ENCODE data around the gene OSBPL1A. TPM values are rescaled to one million over a fixed set of nuclear protein-coding genes. Genes with fewer than 3 reads are reported as not detected.
A peak's percentile ranks its signal among the peaks of the same experiment; 100 is the strongest.

The OSBPL1A gene
- total RNA-seq, 4 donors from 2014 or later: 52.9 to 67.6 (median 59.0) TPM

DNA sequence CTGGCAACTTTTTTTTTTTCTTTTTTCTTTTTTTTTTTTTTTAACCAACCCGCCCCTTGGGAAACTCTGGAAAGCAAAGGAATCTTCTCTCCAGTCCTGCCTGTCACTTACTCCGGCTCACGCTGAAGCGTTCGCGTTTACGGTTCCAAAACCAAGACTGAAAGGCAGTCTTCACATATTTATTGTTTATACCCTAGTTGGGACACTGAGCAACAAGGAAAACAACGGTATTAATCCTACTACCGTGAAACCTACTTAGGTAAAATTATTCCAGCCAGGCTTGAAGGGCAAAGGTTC, 125.4 kb downstream of the OSBPL1A start:
- no peak for DNase-seq
- Histone ChIP-seq H3K27me3 (no peaks in the 10 kb centered on the region), H3K27ac (peak overlapping the region; percentile 66 to 92 (median 80)), H3K4me1 (peaks cover 0 to 37% (median 0%) of the 10 kb centered on the region in 4 donors), H3K36me3 (no peaks in the 10 kb centered on the region), H3K9me3 (no peaks in the 10 kb centered on the region), H3K4me3 (peak overlapping the region; percentile 37 to 81 (median 66))
- TF ChIP-seq, protein P1, sequence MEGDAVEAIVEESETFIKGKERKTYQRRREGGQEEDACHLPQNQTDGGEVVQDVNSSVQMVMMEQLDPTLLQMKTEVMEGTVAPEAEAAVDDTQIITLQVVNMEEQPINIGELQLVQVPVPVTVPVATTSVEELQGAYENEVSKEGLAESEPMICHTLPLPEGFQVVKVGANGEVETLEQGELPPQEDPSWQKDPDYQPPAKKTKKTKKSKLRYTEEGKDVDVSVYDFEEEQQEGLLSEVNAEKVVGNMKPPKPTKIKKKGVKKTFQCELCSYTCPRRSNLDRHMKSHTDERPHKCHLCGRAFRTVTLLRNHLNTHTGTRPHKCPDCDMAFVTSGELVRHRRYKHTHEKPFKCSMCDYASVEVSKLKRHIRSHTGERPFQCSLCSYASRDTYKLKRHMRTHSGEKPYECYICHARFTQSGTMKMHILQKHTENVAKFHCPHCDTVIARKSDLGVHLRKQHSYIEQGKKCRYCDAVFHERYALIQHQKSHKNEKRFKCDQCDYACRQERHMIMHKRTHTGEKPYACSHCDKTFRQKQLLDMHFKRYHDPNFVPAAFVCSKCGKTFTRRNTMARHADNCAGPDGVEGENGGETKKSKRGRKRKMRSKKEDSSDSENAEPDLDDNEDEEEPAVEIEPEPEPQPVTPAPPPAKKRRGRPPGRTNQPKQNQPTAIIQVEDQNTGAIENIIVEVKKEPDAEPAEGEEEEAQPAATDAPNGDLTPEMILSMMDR (IDR thresholded peaks at IDR 0.05): no peak
- no peak for TF ChIP-seq POLR2A (IDR thresholded peaks at IDR 0.05)

DNA sequence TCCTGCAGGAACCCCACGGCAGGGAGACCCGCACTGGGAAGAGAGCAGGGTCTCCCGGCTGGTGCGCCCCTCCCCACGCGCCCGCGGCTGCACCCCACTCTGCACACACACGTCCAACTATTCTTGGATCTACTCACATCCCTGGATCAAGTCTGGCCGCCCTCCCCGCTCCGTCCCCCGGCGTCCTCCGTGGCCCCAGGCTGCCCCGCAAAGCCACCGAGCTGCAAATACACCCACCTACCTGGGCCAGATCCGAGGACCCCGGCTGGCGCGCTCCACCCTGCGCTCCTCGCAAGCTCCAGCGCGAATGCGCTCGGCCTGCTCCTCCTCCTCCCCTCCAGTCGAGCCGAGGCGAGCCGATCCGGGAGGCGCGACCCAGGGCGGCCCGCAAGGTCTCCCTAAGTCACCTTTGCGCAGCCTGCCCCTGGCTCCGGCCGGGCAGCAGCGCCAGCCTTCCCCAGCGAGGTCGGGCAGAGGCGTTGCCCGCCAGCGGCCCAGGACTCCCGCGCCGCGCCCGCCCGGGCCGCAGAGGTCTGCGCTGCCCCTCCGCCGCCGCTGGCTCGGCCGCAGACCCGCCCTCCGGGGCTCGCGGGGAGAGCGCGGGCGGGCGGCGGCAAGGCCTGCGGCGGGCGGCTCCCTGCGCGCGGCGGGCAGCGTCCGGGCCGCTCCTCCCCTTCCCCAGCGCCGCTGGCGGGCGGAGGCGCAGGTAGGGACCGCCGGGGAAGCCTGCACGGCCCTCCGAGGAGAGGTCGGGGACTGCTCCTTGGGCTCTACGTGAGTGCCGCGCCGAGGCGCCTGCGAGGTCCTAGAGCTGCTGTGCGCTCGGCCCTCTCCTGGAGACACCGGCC, 126.0 kb downstream of the OSBPL1A start:
- Histone ChIP-seq H3K27ac (peak overlapping the region; percentile 66 to 92 (median 80)), H3K9me3 (no peaks in the 10 kb centered on the region), H3K27me3 (no peaks in the 10 kb centered on the region), H3K4me3 (peak overlapping the region; percentile 37 to 81 (median 66)), H3K4me1 (peaks cover 0 to 37% (median 0%) of the 10 kb centered on the region in 4 donors), H3K36me3 (no peaks in the 10 kb centered on the region)
- TF ChIP-seq, protein P1 (IDR thresholded peaks at IDR 0.05): peak in 3 of 6 experiments; percentile 24 to 42 (median 26)
- peak; percentile 23 to 65 for TF ChIP-seq POLR2A (IDR thresholded peaks at IDR 0.05)
- peak in 2 of 3 donors; percentile 76 to 88 for DNase-seq

DNA sequence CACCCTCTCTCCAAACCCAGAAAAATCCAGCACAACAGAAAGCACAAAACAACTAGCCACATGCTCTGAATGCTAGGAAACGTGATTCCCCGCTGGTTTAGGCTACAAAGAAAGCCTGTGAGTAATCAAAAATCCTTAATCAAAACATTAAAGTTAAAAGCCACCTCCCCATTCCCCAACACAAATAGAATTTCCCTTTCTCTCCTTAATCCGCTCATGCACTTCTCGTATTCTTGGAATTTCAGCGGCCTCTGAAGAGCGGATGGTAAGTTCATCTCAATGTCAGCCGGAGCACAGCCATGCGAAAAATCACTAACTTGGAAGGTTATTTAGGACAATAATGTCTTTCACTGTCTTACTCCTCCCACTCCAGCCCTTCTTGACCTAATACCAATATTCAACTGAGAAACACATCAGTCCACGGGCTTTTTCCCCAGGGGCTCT, 126.7 kb downstream of the OSBPL1A start:
- no peaks in the 10 kb centered on the region for H3K9me3 ChIP-seq
- peak overlapping the region; percentile 66 to 92 (median 80) for H3K27ac ChIP-seq
- H3K27me3 ChIP-seq: no peaks in the 10 kb centered on the region
- peak overlapping the region; percentile 37 to 81 (median 66) for H3K4me3 ChIP-seq
- TF ChIP-seq POLR2A (IDR thresholded peaks at IDR 0.05): no peak
- TF ChIP-seq, protein P1 (IDR thresholded peaks at IDR 0.05): no peak
- no peak for DNase-seq
- peaks cover 0 to 37% (median 0%) of the 10 kb centered on the region in 4 donors for H3K4me1 ChIP-seq
- H3K36me3 ChIP-seq: no peaks in the 10 kb centered on the region

DNA sequence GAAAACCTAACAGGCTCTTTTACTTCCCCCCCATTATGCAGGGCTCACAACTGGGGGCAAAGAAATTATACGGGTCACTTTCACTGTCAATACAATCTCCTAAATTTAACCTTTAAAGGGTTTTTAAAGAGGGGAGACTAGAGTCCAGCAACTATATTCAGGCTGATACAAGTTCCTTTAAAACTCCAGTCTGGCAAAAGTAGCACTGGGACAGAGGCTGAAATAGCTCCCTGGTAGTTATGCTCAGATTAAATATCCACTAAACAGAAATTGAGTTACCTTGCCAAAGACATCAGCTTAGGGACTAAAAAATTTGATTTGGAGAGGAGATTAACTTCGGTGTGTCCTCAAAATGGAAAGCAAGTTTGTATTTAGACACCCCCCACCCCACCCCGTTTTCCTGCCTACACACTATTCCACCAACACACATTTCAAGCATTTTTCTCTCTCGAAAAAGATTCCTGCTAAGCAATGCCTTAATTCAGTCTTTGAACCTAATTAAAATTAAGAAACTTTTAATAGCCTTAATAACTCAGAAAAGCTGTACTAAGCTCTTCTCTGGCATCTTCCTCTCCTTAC, 127.2 kb downstream of the OSBPL1A start:
- H3K4me1 ChIP-seq: peaks cover 0 to 37% (median 0%) of the 10 kb centered on the region in 4 donors
- TF ChIP-seq, protein P1 (IDR thresholded peaks at IDR 0.05): no peak
- no peak for TF ChIP-seq POLR2A (IDR thresholded peaks at IDR 0.05)
- DNase-seq: no peak

DNA sequence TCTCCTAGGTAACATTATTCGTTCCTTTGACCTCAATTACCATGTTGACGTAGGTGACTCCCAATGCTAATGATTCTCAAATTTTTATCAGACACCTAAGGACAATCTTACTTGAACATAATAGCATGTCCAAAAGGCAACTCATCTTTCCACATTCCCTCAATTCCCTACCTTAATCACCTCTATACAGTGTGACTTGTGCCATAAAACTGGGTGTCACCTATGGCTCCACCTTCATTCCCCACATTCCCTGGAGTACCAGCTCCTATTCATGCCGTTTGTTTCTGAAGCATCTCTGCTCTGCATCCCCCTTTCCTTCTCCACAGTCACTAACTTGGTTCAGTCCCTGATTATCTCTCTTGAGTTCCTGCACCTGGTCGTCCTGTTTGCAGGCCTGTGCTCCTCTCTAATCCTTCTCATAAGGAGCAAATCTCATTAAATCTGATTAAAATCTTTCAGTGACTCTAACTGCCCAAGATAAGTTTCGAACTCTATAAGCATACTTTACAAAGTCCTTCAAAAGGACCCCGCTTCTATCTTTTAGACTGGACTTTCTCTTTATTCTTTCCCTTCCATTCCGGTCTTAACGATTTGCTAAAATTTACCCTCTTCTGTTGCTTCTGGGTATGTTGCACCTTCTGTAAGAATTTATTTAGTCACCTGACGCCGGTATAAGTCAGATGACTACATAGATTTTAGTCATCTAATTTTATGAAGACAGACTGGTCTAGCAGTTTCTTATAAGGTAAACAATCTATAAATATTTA, 128.7 kb downstream of the OSBPL1A start:
- no peaks in the 10 kb centered on the region for H3K27me3 ChIP-seq
- peak in 1 of 3 donors; percentile 52 for DNase-seq
- no peak overlapping the region for H3K4me3 ChIP-seq
- peak overlapping the region in 1 of 4 donors; percentile 8 for H3K27ac ChIP-seq
- TF ChIP-seq, protein P1 (IDR thresholded peaks at IDR 0.05): no peak
- no peak for TF ChIP-seq POLR2A (IDR thresholded peaks at IDR 0.05)
- H3K4me1 ChIP-seq: peaks cover 0 to 36% (median 0%) of the 10 kb centered on the region in 4 donors
- H3K9me3 ChIP-seq: no peaks in the 10 kb centered on the region
- no peaks in the 10 kb centered on the region for H3K36me3 ChIP-seq

More for the DNA sequence above, 127.2 kb downstream of the OSBPL1A start:
- Histone ChIP-seq H3K27me3 (no peaks in the 10 kb centered on the region), H3K4me3 (peak overlapping the region in 3 of 4 donors; percentile 52 to 81 (median 80)), H3K36me3 (no peaks in the 10 kb centered on the region), H3K9me3 (no peaks in the 10 kb centered on the region), H3K27ac (peak overlapping the region in 1 of 4 donors; percentile 91)

All from Peyer's patch (tissue), 4 donors.